ENCODE data around the gene KRTAP10-12.

The KRTAP10-12 gene

GRCh38 chr21:44692798-44693512 is 4.0 kb upstream of the KRTAP10-12 start:
- FAIRE-seq = no peak
- TF ChIP-seq POLR2A (IDR thresholded peaks at IDR 0.05; ENCODE audit: low read depth, low read length) (no peak), POLR2AphosphoS5 (IDR thresholded peaks at IDR 0.05; ENCODE audit: low read depth, low read length) (no peak), TAF1 (IDR thresholded peaks at IDR 0.05; ENCODE audit: borderline replicate concordance, low read depth, low read length) (no peak)
- DNase-seq (ENCODE audit: insufficient read length) = no peak

GRCh38 chr21:44694776-44695175 is 2.2 kb upstream of the KRTAP10-12 start:
- TF ChIP-seq POLR2A (IDR thresholded peaks at IDR 0.05; ENCODE audit: low read depth, low read length) (no peak), POLR2AphosphoS5 (IDR thresholded peaks at IDR 0.05; ENCODE audit: low read depth, low read length) (no peak), TAF1 (IDR thresholded peaks at IDR 0.05; ENCODE audit: borderline replicate concordance, low read depth, low read length) (no peak)
- DNase-seq (ENCODE audit: insufficient read length) (no peak), FAIRE-seq (no peak)

- TF ChIP-seq TAF1 (IDR thresholded peaks at IDR 0.05; ENCODE audit: borderline replicate concordance, low read depth, low read length) (no peak), POLR2A (IDR thresholded peaks at IDR 0.05; ENCODE audit: low read depth, low read length) (no peak), POLR2AphosphoS5 (IDR thresholded peaks at IDR 0.05; ENCODE audit: low read depth, low read length) (no peak)
- DNase-seq (ENCODE audit: insufficient read length) (no peak), FAIRE-seq (no peak)
These were observed 1.8 kb upstream of the KRTAP10-12 start for GRCh38 chr21:44695184-44695583.

- TF ChIP-seq POLR2A (IDR thresholded peaks at IDR 0.05; ENCODE audit: low read depth, low read length) (no peak), POLR2AphosphoS5 (IDR thresholded peaks at IDR 0.05; ENCODE audit: low read depth, low read length) (no peak), TAF1 (IDR thresholded peaks at IDR 0.05; ENCODE audit: borderline replicate concordance, low read depth, low read length) (no peak)
- DNase-seq (ENCODE audit: insufficient read length) = no peak
- no peak for FAIRE-seq
These were observed 1.3 kb upstream of the KRTAP10-12 start for GRCh38 chr21:44695641-44696040.

- TF ChIP-seq POLR2A (IDR thresholded peaks at IDR 0.05; ENCODE audit: low read depth, low read length) (no peak), POLR2AphosphoS5 (IDR thresholded peaks at IDR 0.05; ENCODE audit: low read depth, low read length) (no peak), TAF1 (IDR thresholded peaks at IDR 0.05; ENCODE audit: borderline replicate concordance, low read depth, low read length) (no peak)
- FAIRE-seq = no peak
- DNase-seq (ENCODE audit: insufficient read length) = no peak
These were observed 400 bp upstream of the KRTAP10-12 start for GRCh38 chr21:44696572-44696971.

GRCh38 chr21:44697811-44698734 is 1.1 kb downstream of the KRTAP10-12 start:
- no peak for TF ChIP-seq POLR2AphosphoS5 (IDR thresholded peaks at IDR 0.05; ENCODE audit: low read depth, low read length)
- no peak for TF ChIP-seq TAF1 (IDR thresholded peaks at IDR 0.05; ENCODE audit: borderline replicate concordance, low read depth, low read length)
- no peak for TF ChIP-seq POLR2A (IDR thresholded peaks at IDR 0.05; ENCODE audit: low read depth, low read length)
- no peak for DNase-seq (ENCODE audit: insufficient read length)
- no peak for FAIRE-seq

GRCh38 chr21:44699502-44700001 is 2.6 kb downstream of the KRTAP10-12 start:
- FAIRE-seq (no peak), DNase-seq (ENCODE audit: insufficient read length) (no peak)
- TF ChIP-seq POLR2AphosphoS5 (IDR thresholded peaks at IDR 0.05; ENCODE audit: low read depth, low read length) = no peak
- no peak for TF ChIP-seq TAF1 (IDR thresholded peaks at IDR 0.05; ENCODE audit: borderline replicate concordance, low read depth, low read length)
- no peak for TF ChIP-seq POLR2A (IDR thresholded peaks at IDR 0.05; ENCODE audit: low read depth, low read length)

- TF ChIP-seq POLR2A (IDR thresholded peaks at IDR 0.05; ENCODE audit: low read depth, low read length) (no peak), TAF1 (IDR thresholded peaks at IDR 0.05; ENCODE audit: borderline replicate concordance, low read depth, low read length) (no peak), POLR2AphosphoS5 (IDR thresholded peaks at IDR 0.05; ENCODE audit: low read depth, low read length) (no peak)
- DNase-seq (ENCODE audit: insufficient read length) (no peak), FAIRE-seq (no peak)
These were observed 3.4 kb downstream of the KRTAP10-12 start for GRCh38 chr21:44700101-44701022.

GRCh38 chr21:44701023-44701400 is 4.0 kb downstream of the KRTAP10-12 start:
- FAIRE-seq = no peak

GRCh38 chr21:44701541-44701940 is 4.6 kb downstream of the KRTAP10-12 start:
- no peak for FAIRE-seq
- TF ChIP-seq POLR2AphosphoS5 (IDR thresholded peaks at IDR 0.05; ENCODE audit: low read depth, low read length) (no peak), POLR2A (IDR thresholded peaks at IDR 0.05; ENCODE audit: low read depth, low read length) (no peak), TAF1 (IDR thresholded peaks at IDR 0.05; ENCODE audit: borderline replicate concordance, low read depth, low read length) (no peak)
- no peak for DNase-seq (ENCODE audit: insufficient read length)

More at GRCh38 chr21:44701023-44701400, 4.0 kb downstream of the KRTAP10-12 start:
- no peak for TF ChIP-seq TAF1 (IDR thresholded peaks at IDR 0.05; ENCODE audit: borderline replicate concordance, low read depth, low read length)
- no peak for TF ChIP-seq POLR2AphosphoS5 (IDR thresholded peaks at IDR 0.05; ENCODE audit: low read depth, low read length)
- no peak for TF ChIP-seq POLR2A (IDR thresholded peaks at IDR 0.05; ENCODE audit: low read depth, low read length)
- DNase-seq (ENCODE audit: insufficient read length) = no peak

Measured in GM12892 (cell line).